Endometrial microvascular endothelial cells (primary cell): ENCODE results near the gene TBX21. TPM values are rescaled to one million over a fixed set of nuclear protein-coding genes. Genes with fewer than 3 reads are reported as not detected.

Experiments used
- in situ Hi-C: cut with HindIII; loops from 2 replicates; pipeline ENCODE4 v1.10.0; 2017; ENCODE audit warnings: low sequenced_read_pairs, low pct_unique_long_range_greater_than_20kb; ENCODE audit errors: inconsistent ontology term
- total RNA-seq: library from RNA; depleted of rRNA; stranded (reverse); fragments of >200 nt; gene quantifications from one replicate; pipeline ENCODE4 v1.2.3, GENCODE V29; 2015; ENCODE audit errors: inconsistent ontology term

TBX21 gene
- total RNA-seq, 1 donor from 2014 or later: not detected

DNA sequence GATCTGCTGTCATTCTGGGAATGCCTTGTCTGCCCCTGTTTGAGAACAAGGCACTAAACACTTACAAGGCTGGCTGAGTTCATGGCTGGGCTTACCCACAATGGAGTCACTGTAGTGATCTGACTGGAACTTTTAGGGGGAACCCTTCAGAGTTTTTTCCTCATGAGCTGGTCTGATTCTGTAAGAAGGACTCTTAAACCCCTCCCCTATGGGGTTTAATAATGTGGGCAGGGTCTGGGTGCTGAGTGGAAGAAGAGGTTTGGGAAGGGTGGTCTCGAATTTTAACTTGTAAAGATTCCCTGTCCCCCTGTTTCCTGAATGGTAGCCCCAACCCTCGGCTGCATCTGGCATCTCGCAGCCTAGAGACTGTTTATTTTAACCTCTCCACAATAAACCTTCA, 58.0 kb downstream of the TBX21 start:
- in situ Hi-C loops: no loop called here

GRCh38 chr17:47792457-47792856, 59.4 kb downstream of the TBX21 start:
- in situ Hi-C loops: no loop called here

- in situ Hi-C loops: no loop called here
Observed at GRCh38 chr17:47792979-47793378, 59.9 kb downstream of the TBX21 start.

Other genes with a start within 250 kb of the TBX21 start
- 61.0 TPM for gene NPEPPS, start 202.1 kb upstream of the TBX21 start, total RNA-seq
- gene KPNB1, start 83.3 kb upstream of the TBX21 start, total RNA-seq: 488 TPM
- 39.1 TPM for gene TBKBP1, start 39.1 kb upstream of the TBX21 start, total RNA-seq
- gene OSBPL7, start 88.6 kb downstream of the TBX21 start, total RNA-seq: 13.6 TPM
- 41.9 TPM for gene MRPL10, start 98.3 kb downstream of the TBX21 start, total RNA-seq
- not detected for gene LRRC46, start 98.4 kb downstream of the TBX21 start, total RNA-seq
- gene SCRN2, start 108.0 kb downstream of the TBX21 start, total RNA-seq: 32.3 TPM
- gene SP6, start 117.9 kb downstream of the TBX21 start, total RNA-seq: 0.56 TPM
- 1.4 TPM for gene SP2, start 163.0 kb downstream of the TBX21 start, total RNA-seq
- 42.4 TPM for gene PNPO, start 208.3 kb downstream of the TBX21 start, total RNA-seq
- gene PRR15L, start 224.6 kb downstream of the TBX21 start, total RNA-seq: not detected
- gene CDK5RAP3, start 237.9 kb downstream of the TBX21 start, total RNA-seq: 60.1 TPM